ENCODE measurements around the gene SND1. TPM values are rescaled to one million over a fixed set of nuclear protein-coding genes. Genes with fewer than 3 reads are reported as not detected.

The SND1 gene
- total and polyA plus RNA-seq, 10 of the 15 experiments (the other 5 are each of a cell fraction or from before 2014, with no cell fraction given) = 52.4 to 270 (median 146) TPM

DNA sequence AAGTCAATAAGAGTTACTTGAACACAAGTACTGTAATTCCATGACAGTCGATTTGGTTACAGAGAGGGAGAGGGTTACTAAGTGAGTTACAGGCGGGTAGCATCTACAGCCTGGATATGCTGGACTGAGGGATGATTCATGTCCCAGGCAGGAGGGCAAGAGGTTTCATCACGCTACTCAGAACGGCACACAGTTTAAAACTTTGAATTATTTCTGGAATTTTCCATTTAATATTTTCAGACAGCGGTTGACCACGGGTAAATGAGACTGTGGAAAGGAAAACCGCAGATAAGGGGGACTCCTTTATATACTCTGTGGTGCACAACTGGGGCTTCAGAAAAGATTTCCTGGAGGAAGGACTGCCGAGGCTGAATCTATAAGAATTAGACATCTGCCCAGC, 404.9 kb downstream of the SND1 start:
- Histone ChIP-seq H3K36me3 (ENCODE audit: control insufficient read depth in 2 of 2, insufficient read depth in 2 of 2, low read length in 1 of 2) (peaks cover 10 to 13% of the 10 kb centered on the region in 2 experiments; a peak in 3 of 4 replicates), H2AFZ (ENCODE audit: control insufficient read depth, low read depth, low read length) (no peak overlapping the region), H3K4me1 (ENCODE audit: control insufficient read depth, insufficient read depth, low read length) (no peaks in the 10 kb centered on the region), H3K27me3 (replicated peaks in 1 of 2; ENCODE audit: control insufficient read depth in 2 of 2, insufficient read depth in 2 of 2, low read length in 1 of 2) (no peaks in the 10 kb centered on the region), H4K20me1 (ENCODE audit: control insufficient read depth, insufficient read depth) (no peaks in the 10 kb centered on the region; the same call in none of the 2 replicates), H3K4me3 (no peak overlapping the region), H3K9me3 (replicated peaks; ENCODE audit: control insufficient read depth, insufficient read depth, low read length) (no peaks in the 10 kb centered on the region), H3K9ac (ENCODE audit: control insufficient read depth, insufficient read depth, low read length) (no peak overlapping the region), H3K27ac (ENCODE audit: control insufficient read depth, insufficient read depth) (no peak overlapping the region), H3K4me2 (ENCODE audit: control insufficient read depth, insufficient read depth) (no peak overlapping the region), H3K79me2 (ENCODE audit: control insufficient read depth, insufficient read depth, low read length) (no peaks in the 10 kb centered on the region)
- DNase-seq (ENCODE audit: low read depth, low spot score) (no peak), FAIRE-seq (no peak), ATAC-seq (no peak)
- in situ Hi-C loops (cut with MboI) (no loop called here), intact Hi-C loops (cut with micrococcal nuclease; ENCODE audit: unreplicated experiment) (no loop called here)
- ChIA-PET POLR2A (no interaction called here), SMC1A (ENCODE audit: uncharacterized antibody, unreplicated experiment) (interaction anchor here (0.6 to 0.9 kb wide), 2 partner anchors 12 to 268 kb away, joined by 3 read pairs; no protein-coding TSS in a partner anchor), CTCF (no interaction called here), RAD21 (ENCODE audit: unreplicated experiment) (no interaction called here)
- no TSS peak for BruUV-seq (replicated peaks)
- WGBS (ENCODE audit: insufficient coverage, insufficient replicate concordance, low lambda C conversion rate, missing lambda C conversion rate) = 94% methylated on average over 8 of the region's 8 CpGs
- TF ChIP-seq SREBF1 (IDR thresholded peaks at IDR 0.05; ENCODE audit: low read length) (no peak), MTA3 (IDR thresholded peaks at IDR 0.05; ENCODE audit: borderline replicate concordance, low read length) (no peak), SP1 (IDR thresholded peaks at IDR 0.05; ENCODE audit: low read depth, low read length) (no peak), SMAD1 (IDR thresholded peaks at IDR 0.05; ENCODE audit: low read depth, partially characterized antibody) (no peak), E4F1 (IDR thresholded peaks at IDR 0.05; ENCODE audit: borderline replicate concordance, partially characterized antibody) (no peak), CHD2 (IDR thresholded peaks at IDR 0.05; ENCODE audit: borderline replicate concordance, low read depth, low read length) (no peak), ATF7 (IDR thresholded peaks at IDR 0.05; ENCODE audit: low read depth) (no peak), MAX (IDR thresholded peaks at IDR 0.05; ENCODE audit: low read depth, low read length) (no peak), ETV6 (conservative IDR thresholded peaks at IDR 0.05 in 1 of 2, IDR thresholded peaks at IDR 0.05 in 1 of 2; ENCODE audit: borderline replicate concordance in 1 of 2, low read depth in 1 of 2) (no peak), MEF2B (IDR thresholded peaks at IDR 0.05; ENCODE audit: partially characterized antibody, poor library complexity, severe bottlenecking) (no peak), IKZF1 (conservative IDR thresholded peaks at IDR 0.05) (no peak), HCFC1 (IDR thresholded peaks at IDR 0.05; ENCODE audit: low read length) (no peak), IRF5 (IDR thresholded peaks at IDR 0.05; ENCODE audit: borderline replicate concordance) (no peak), NR2C1 (IDR thresholded peaks at IDR 0.05) (no peak), PBX3 (IDR thresholded peaks at IDR 0.05; ENCODE audit: insufficient replicate concordance, low read depth, low read length) (no peak), ZBED1 (IDR thresholded peaks at IDR 0.05; ENCODE audit: borderline replicate concordance) (no peak)
- TF ChIP-seq, protein P1, sequence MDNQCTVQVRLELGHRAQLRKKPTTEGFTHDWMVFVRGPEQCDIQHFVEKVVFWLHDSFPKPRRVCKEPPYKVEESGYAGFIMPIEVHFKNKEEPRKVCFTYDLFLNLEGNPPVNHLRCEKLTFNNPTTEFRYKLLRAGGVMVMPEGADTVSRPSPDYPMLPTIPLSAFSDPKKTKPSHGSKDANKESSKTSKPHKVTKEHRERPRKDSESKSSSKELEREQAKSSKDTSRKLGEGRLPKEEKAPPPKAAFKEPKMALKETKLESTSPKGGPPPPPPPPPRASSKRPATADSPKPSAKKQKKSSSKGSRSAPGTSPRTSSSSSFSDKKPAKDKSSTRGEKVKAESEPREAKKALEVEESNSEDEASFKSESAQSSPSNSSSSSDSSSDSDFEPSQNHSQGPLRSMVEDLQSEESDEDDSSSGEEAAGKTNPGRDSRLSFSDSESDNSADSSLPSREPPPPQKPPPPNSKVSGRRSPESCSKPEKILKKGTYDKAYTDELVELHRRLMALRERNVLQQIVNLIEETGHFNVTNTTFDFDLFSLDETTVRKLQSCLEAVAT (IDR thresholded peaks at IDR 0.05) = no peak

Measured in GM12878 (cell line).